K562 (cell line): Measurements from ENCODE around the gene ADGRE2. TPM values are rescaled to one million over a fixed set of nuclear protein-coding genes. Genes with fewer than 3 reads are reported as not detected.

ENCODE experiments used
- ASH1L ChIP-seq: fragments of 450-650 bp; IDR thresholded peaks from 2 replicates; pipeline ENCODE4 v1.6.1; 2018; ENCODE audit warnings: borderline replicate concordance, mild to moderate bottlenecking, low read depth; ENCODE audit not compliant: partially characterized antibody
- BCOR ChIP-seq: fragments of 450-650 bp; IDR thresholded peaks from 2 replicates; pipeline ENCODE4 v1.6.1; 2016
- CHD4 ChIP-seq: fragments of 200-600 bp; sonication (generic); IDR thresholded peaks from 3 replicates; pipeline ENCODE4 v1.6.1; 2012; ENCODE audit warnings: low read depth, mild to moderate bottlenecking, mixed read lengths, low read length, inconsistent platforms; ENCODE audit not compliant: insufficient read depth, insufficient replicate concordance, poor library complexity, severe bottlenecking
- HDAC2 ChIP-seq: fragments of 450-650 bp; IDR thresholded peaks from 2 replicates; pipeline ENCODE4 v1.6.1; 2016; ENCODE audit warnings: mild to moderate bottlenecking
- LARP7 ChIP-seq: fragments of 450-650 bp; IDR thresholded peaks from 2 replicates; pipeline ENCODE4 v1.6.1; 2016
- NKRF ChIP-seq: fragments of 450-650 bp; IDR thresholded peaks from 2 replicates; pipeline ENCODE4 v1.6.1; 2016; ENCODE audit warnings: borderline replicate concordance
- POLR2AphosphoS5 ChIP-seq: IDR thresholded peaks from 2 replicates; pipeline ENCODE4 v1.6.1; 2011; ENCODE audit warnings: mild to moderate bottlenecking, low read depth, low read length, moderate library complexity; ENCODE audit not compliant: control insufficient read depth, insufficient read depth
- SPI1 ChIP-seq: IDR thresholded peaks from 2 replicates; pipeline ENCODE4 v1.6.1; 2011; ENCODE audit warnings: low read depth, low read length, control low read depth, borderline replicate concordance
- STAT5A ChIP-seq: IDR thresholded peaks from 2 replicates; pipeline ENCODE4 v1.6.1; 2012; ENCODE audit warnings: low read length, inconsistent platforms, borderline replicate concordance
- TCF3 ChIP-seq: sonication (generic); formaldehyde crosslinking; IDR thresholded peaks from 2 replicates; pipeline ENCODE4 v1.4.0; 2020; ENCODE audit warnings: mild to moderate bottlenecking, missing genetic modification reagents
- ZNF311 ChIP-seq: fragments of 250-450 bp; sonication (Bioruptor Pico); IDR thresholded peaks from 2 replicates; pipeline ENCODE4 v1.4.0; 2020; ENCODE audit warnings: mild to moderate bottlenecking, moderate library complexity
- ZNF318 ChIP-seq, 2 experiments: fragments of 450-650 bp; IDR thresholded peaks; 2 replicates each; pipeline ENCODE4 v1.6.1; 2016; ENCODE audit warnings: mild to moderate bottlenecking in 2 of 2, borderline replicate concordance in 1 of 2, low read depth in 1 of 2, moderate library complexity in 1 of 2
- ZNF449 ChIP-seq: fragments of 250-450 bp; sonication (Bioruptor Pico); IDR thresholded peaks from 2 replicates; pipeline ENCODE4 v1.8.0; 2022; ENCODE audit warnings: moderate library complexity, mild to moderate bottlenecking, inconsistent platforms
- polyA plus RNA-seq, 8 experiments: library from polyadenylated mRNA; depleted of rRNA in 4 of 8; stranded (reverse) in 5 of 8; unstranded in 3 of 8; fragments of >200 nt; fragmentation: Nextera tagmentation in 2 of 8; fragmentation: Illumina TruSeq in 1 of 8; extraction: Ambion mirVana in 2 of 8; extraction: Trizol in 1 of 8; gene quantifications; 2 replicates each; pipeline versions ENCODE4 v1.2.1 to v1.2.3, GENCODE V29; 2011 to 2014; ENCODE audit warnings: inconsistent platforms in 1 of 8, missing spikeins in 1 of 8
- total RNA-seq, 7 experiments: library from RNA; depleted of rRNA in 6 of 7; stranded (reverse); fragments of >200 nt in 6 of 7; fragmentation: Illumina TruSeq in 2 of 7; extraction: Trizol in 2 of 7; gene quantifications; 2 replicates each; pipeline versions ENCODE4 v1.2.1 to v1.2.3, GENCODE V29; 2011 to 2021; ENCODE audit warnings: low replicate concordance in 1 of 7

ADGRE2 gene
- total and polyA plus RNA-seq, 9 of the 15 experiments (the other 6 are each of a cell fraction or from before 2014, with no cell fraction given): 4.3 to 17.3 (median 9.8) TPM

- peak; percentile 54; the same call in 1 of the 2 replicates for TF ChIP-seq NKRF
- peak; percentile 24 for TF ChIP-seq ASH1L
- peak; percentile 99 for TF ChIP-seq HDAC2
- peak; percentile 73; the same call in 1 of the 2 replicates for TF ChIP-seq LARP7
- TF ChIP-seq SPI1: peak; percentile 82
- peak; percentile 71 for TF ChIP-seq TCF3 (CRISPR knock-in tag)
- TF ChIP-seq ZNF449: peak; percentile 55; the same call in 1 of the 2 replicates
- TF ChIP-seq CHD4: peak; percentile 53
- peak in 1 of 2 experiments; percentile 72; a peak in 2 of 4 replicates for TF ChIP-seq ZNF318 (IDR thresholded peaks at IDR 0.05; ENCODE audit: borderline replicate concordance in 1 of 2, low read depth in 1 of 2)
- peak; percentile 26; the same call in 1 of the 2 replicates for TF ChIP-seq STAT5A
- 0 out of 2 replicates have a peak, but pooled peaks have one; percentile 17 for TF ChIP-seq ZNF311 (CRISPR knock-in tag)
- TF ChIP-seq POLR2AphosphoS5: 0 out of 2 replicates have a peak, but pooled peaks have one; percentile 15
- peak; percentile 100 for TF ChIP-seq BCOR
These were observed 6.9 kb upstream of the ADGRE2 start (continued) for GRCh38 chr19:14785102-14785793.
